ENCODE results near the gene OPN1LW. TPM values are rescaled to one million over a fixed set of nuclear protein-coding genes. Genes with fewer than 3 reads are reported as not detected.
A peak's percentile ranks its signal among the peaks of the same experiment; 100 is the strongest.
"Not testable (repeated sequence)": the region's sequence is repeated elsewhere in the genome, so short reads cannot be mapped to it uniquely, and the experiment has no call there.

Gene OPN1LW
- not detected in 2 replicates for total RNA-seq (2022)
- Bru-seq, nascent RNA, result not detected
- not detected for BruChase-seq, experiment 1, labeled RNA remaining after a 6-hour chase
- BruChase-seq, experiment 2, labeled RNA remaining after a 2-hour chase, result not detected
- long read RNA-seq, result 0 reads

DNA sequence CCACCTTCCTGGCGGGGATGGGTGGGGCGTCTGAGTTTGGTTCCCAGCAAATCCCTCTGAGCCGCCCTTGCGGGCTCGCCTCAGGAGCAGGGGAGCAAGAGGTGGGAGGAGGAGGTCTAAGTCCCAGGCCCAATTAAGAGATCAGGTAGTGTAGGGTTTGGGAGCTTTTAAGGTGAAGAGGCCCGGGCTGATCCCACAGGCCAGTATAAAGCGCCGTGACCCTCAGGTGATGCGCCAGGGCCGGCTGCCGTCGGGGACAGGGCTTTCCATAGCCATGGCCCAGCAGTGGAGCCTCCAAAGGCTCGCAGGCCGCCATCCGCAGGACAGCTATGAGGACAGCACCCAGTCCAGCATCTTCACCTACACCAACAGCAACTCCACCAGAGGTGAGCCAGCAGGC, at the start of gene OPN1LW:
Gene OPN1LW (plus strand): TSS at position 234 of the 400 bp plus-strand sequence. CDS start 41 bp downstream, at position 275.
- CTCF ChIA-PET; intact Hi-C loops (cut with micrococcal nuclease); DNase-seq (ENCODE audit: unreplicated experiment); H3K36me3 Mint-ChIP-seq (ENCODE audit: insufficient read depth, unreplicated experiment); H3K4me1 Mint-ChIP-seq (ENCODE audit: insufficient read depth, unreplicated experiment); H3K27ac Mint-ChIP-seq (ENCODE audit: low read depth, unreplicated experiment); H3K4me3 Mint-ChIP-seq (ENCODE audit: unreplicated experiment); H3K9me3 Mint-ChIP-seq (ENCODE audit: unreplicated experiment); POLR2A ChIA-PET; BruUV-seq (replicated peaks): not testable (repeated sequence)
- H3K27me3 Mint-ChIP-seq (ENCODE audit: insufficient read depth, unreplicated experiment), result peaks cover 15% of the 10 kb centered on the region

DNA sequence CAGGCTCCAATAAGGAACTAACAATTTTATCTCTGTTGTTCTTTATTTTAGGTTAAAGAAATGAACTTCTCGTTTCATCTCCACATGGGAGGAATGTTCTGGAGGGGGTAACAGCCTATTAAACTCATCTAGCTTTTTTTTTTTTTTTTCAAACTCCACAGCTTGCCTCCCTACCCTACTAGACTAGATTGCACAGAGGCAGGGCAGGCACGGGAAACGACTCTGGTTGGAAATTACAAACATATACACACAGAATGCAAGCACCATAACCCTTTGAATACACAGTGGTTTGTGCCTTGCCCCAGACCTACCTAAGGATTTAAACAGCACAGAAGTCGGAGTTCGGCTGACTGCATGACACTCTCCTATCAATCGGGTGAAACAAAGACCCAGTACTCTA, 49.2 kb upstream of the OPN1LW start:
- TF ChIP-seq, protein P1, sequence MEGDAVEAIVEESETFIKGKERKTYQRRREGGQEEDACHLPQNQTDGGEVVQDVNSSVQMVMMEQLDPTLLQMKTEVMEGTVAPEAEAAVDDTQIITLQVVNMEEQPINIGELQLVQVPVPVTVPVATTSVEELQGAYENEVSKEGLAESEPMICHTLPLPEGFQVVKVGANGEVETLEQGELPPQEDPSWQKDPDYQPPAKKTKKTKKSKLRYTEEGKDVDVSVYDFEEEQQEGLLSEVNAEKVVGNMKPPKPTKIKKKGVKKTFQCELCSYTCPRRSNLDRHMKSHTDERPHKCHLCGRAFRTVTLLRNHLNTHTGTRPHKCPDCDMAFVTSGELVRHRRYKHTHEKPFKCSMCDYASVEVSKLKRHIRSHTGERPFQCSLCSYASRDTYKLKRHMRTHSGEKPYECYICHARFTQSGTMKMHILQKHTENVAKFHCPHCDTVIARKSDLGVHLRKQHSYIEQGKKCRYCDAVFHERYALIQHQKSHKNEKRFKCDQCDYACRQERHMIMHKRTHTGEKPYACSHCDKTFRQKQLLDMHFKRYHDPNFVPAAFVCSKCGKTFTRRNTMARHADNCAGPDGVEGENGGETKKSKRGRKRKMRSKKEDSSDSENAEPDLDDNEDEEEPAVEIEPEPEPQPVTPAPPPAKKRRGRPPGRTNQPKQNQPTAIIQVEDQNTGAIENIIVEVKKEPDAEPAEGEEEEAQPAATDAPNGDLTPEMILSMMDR (IDR thresholded peaks at IDR 0.05; ENCODE audit: unreplicated experiment), result no peak
- Mint-ChIP-seq H3K36me3 (ENCODE audit: insufficient read depth, unreplicated experiment) (peaks cover 22% of the 10 kb centered on the region), H3K27me3 (ENCODE audit: insufficient read depth, unreplicated experiment) (peaks cover 68% of the 10 kb centered on the region), H3K4me1 (ENCODE audit: insufficient read depth, unreplicated experiment) (peaks cover 10% of the 10 kb centered on the region), H3K4me3 (ENCODE audit: unreplicated experiment) (peak overlapping the region; percentile 80), H3K9me3 (ENCODE audit: unreplicated experiment) (no peaks in the 10 kb centered on the region), H3K27ac (ENCODE audit: low read depth, unreplicated experiment) (no peak overlapping the region)
- ChIA-PET CTCF (interaction anchor here (0.5 to 0.8 kb wide), 2 partner anchors 81 to 430 kb away, joined by 3 read pairs; no protein-coding TSS in a partner anchor), POLR2A (interaction anchor here (1.1 kb wide), 1 partner anchor 12 kb away, joined by 3 read pairs; no protein-coding TSS in a partner anchor)
- BruUV-seq (replicated peaks), result no TSS peak
- intact Hi-C loops (cut with micrococcal nuclease), result no loop called here
- DNase-seq (ENCODE audit: unreplicated experiment), result no peak

DNA sequence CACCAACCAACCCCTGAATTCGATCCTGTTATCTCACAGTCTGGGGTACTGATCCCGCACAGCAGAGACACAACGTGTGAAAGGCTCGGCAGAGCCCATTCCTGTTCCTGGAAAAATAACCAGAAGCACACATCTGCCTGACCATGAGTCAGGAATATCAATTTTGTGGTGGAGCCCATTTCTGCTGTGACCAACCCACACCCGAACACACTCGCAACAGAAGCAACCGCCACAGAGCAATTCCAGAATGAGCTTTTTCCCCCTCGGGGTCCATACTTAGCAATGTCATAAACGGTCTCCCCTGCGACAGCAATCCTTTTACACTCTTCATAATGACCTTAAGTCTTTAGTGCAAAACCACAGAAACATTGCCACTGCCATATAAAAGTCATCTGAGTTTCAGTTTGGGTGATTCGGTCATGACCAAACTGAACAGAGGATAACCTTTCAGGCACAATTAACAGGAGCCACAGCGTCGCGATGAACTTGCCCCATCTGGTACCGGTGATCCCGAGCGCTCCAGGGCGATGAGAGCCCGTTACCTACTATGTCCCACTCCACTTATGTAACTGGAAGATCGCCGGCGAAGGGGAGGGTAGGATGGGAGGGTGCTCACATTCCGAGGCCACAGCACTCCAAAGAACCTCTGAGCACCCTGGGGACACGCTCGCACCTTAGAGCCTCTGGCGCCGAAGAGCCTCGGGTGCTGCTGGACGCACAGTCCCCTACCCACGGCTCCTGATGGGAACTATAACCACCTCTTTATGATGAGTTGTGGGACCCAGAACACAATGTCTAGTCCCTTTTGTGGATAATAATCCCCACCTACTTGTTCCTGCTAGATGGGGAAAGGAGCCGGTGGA, 47.7 kb upstream of the OPN1LW start:
- Mint-ChIP-seq H3K9me3 (ENCODE audit: unreplicated experiment) (no peaks in the 10 kb centered on the region), H3K36me3 (ENCODE audit: insufficient read depth, unreplicated experiment) (peaks cover 11% of the 10 kb centered on the region), H3K4me3 (ENCODE audit: unreplicated experiment) (peak overlapping the region; percentile 80), H3K4me1 (ENCODE audit: insufficient read depth, unreplicated experiment) (peaks cover 10% of the 10 kb centered on the region), H3K27ac (ENCODE audit: low read depth, unreplicated experiment) (peak overlapping the region; percentile 67), H3K27me3 (ENCODE audit: insufficient read depth, unreplicated experiment) (peaks cover 68% of the 10 kb centered on the region)
- intact Hi-C loops (cut with micrococcal nuclease), result no loop called here
- DNase-seq (ENCODE audit: unreplicated experiment), result peak; percentile 12
- ChIA-PET CTCF (interaction anchor here (0.5 kb wide), 1 partner anchor 12 kb away, joined by 3 read pairs; no protein-coding TSS in a partner anchor), POLR2A (interaction anchor here (0.6 to 1.0 kb wide), 3 partner anchors 36 to 283 kb away, joined by 3 read pairs; partner anchors contain the start of gene EMD)
- BruUV-seq (replicated peaks), result no TSS peak
- TF ChIP-seq, protein P1 (IDR thresholded peaks at IDR 0.05; ENCODE audit: unreplicated experiment), result no peak

DNA sequence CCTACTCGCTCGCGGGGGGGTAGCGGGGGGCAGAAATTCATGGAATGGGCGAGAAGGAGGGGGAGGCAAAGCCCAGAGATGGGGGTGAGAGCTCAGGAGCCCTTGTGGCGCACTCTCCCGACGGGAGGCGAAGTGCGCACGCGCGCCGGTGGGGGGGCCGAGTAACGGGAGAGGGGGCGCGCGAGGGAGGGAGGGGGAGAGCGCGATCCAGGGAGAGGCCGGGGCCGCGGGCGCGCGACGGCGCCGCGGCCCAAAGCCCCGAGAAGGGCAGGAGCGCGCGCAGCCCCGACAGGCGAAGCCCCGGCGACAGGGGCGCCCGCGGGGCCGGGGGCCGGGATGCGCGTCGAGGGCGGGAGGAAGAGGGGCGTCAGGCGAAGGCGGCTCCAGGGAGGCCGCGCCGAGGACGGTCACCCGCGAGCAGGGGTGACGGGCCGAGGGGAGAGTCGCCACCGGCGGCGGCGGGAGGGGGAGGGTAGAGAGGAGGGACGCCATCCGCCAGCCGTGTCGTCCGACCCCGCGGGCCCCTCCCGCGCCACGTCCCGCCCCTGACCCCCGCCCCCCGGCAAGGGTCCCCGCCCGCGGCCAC, 46.9 kb upstream of the OPN1LW start:
- Mint-ChIP-seq H3K4me1 (ENCODE audit: insufficient read depth, unreplicated experiment) (peaks cover 10% of the 10 kb centered on the region), H3K36me3 (ENCODE audit: insufficient read depth, unreplicated experiment) (peaks cover 11% of the 10 kb centered on the region), H3K27ac (ENCODE audit: low read depth, unreplicated experiment) (peak overlapping the region; percentile 67), H3K4me3 (ENCODE audit: unreplicated experiment) (peak overlapping the region; percentile 80), H3K27me3 (ENCODE audit: insufficient read depth, unreplicated experiment) (peaks cover 73% of the 10 kb centered on the region), H3K9me3 (ENCODE audit: unreplicated experiment) (no peaks in the 10 kb centered on the region)
- DNase-seq (ENCODE audit: unreplicated experiment), result peak; percentile 51
- no TSS peak for BruUV-seq (replicated peaks)
- intact Hi-C loops (cut with micrococcal nuclease), result no loop called here
- ChIA-PET POLR2A (interaction anchor here (0.6 to 1.0 kb wide), 4 partner anchors 19 to 282 kb away, joined by 3 to 5 read pairs (median 3); partner anchors contain the start of gene EMD), CTCF (interaction anchor here (0.6 kb wide), 1 partner anchor 701 kb away, joined by 3 read pairs; no protein-coding TSS in a partner anchor)
- TF ChIP-seq, protein P1 (IDR thresholded peaks at IDR 0.05; ENCODE audit: unreplicated experiment), result no peak
